Nephron (organoid): Measurements from ENCODE around the gene NMB.

Source experiments
- H3K27ac Mint-ChIP-seq, 3 experiments: 2 replicates each; pipeline ENCODE4 v1.8.0; 2020; ENCODE audit warnings: mixed read lengths in 3 of 3, mild to moderate bottlenecking in 2 of 3, moderate library complexity in 1 of 3
- H3K27me3 Mint-ChIP-seq: 2 replicates; pipeline ENCODE4 v1.8.0; 2021; ENCODE audit warnings: low read depth, mild to moderate bottlenecking, moderate library complexity, mixed read lengths
- H3K36me3 Mint-ChIP-seq: 2 replicates; pipeline ENCODE4 v1.8.0; 2020; ENCODE audit warnings: low read depth, mixed read lengths
- H3K4me1 Mint-ChIP-seq: 2 replicates; pipeline ENCODE4 v1.8.0; 2020; ENCODE audit warnings: mixed read lengths
- H3K4me3 Mint-ChIP-seq, 3 experiments: 2 replicates each; pipeline ENCODE4 v1.8.0; 2020; ENCODE audit warnings: mild to moderate bottlenecking in 3 of 3, mixed read lengths in 3 of 3, moderate library complexity in 2 of 3
- H3K9me3 Mint-ChIP-seq: 2 replicates; pipeline ENCODE4 v1.8.0; 2020; ENCODE audit warnings: mixed read lengths
- TF ChIP-seq, protein P1 (sequence below), 3 experiments: fragments of 200-600 bp; sonication (generic); IDR thresholded peaks; one replicate each; pipeline ENCODE4 v1.5.0; 2021; ENCODE audit warnings: antibody characterized with exemption in 3 of 3; ENCODE audit not compliant: unreplicated experiment in 3 of 3

The NMB gene

DNA sequence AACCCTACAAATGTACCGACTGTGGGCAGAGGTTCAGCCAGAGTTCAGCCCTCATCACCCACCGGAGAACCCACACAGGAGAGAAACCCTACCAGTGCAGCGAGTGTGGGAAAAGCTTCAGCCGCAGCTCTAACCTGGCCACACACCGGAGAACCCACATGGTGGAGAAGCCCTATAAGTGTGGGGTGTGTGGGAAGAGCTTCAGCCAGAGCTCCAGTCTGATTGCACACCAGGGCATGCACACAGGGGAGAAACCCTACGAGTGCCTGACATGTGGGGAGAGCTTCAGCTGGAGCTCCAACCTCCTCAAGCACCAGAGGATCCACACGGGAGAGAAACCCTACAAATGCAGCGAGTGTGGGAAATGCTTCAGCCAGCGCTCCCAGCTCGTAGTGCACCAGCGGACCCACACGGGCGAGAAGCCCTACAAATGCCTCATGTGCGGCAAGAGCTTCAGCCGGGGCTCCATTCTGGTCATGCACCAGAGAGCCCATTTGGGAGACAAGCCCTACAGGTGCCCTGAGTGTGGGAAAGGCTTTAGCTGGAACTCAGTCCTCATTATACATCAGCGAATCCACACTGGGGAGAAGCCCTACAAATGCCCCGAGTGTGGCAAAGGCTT is 36.5 kb downstream of the NMB start:
- Mint-ChIP-seq H3K27me3 (no peaks in the 10 kb centered on the region), H3K36me3 (peaks cover 97% of the 10 kb centered on the region), H3K9me3 (peaks cover 50% of the 10 kb centered on the region), H3K27ac (no peak overlapping the region), H3K4me1 (no peaks in the 10 kb centered on the region), H3K4me3 (no peak overlapping the region)
- TF ChIP-seq, protein P1, sequence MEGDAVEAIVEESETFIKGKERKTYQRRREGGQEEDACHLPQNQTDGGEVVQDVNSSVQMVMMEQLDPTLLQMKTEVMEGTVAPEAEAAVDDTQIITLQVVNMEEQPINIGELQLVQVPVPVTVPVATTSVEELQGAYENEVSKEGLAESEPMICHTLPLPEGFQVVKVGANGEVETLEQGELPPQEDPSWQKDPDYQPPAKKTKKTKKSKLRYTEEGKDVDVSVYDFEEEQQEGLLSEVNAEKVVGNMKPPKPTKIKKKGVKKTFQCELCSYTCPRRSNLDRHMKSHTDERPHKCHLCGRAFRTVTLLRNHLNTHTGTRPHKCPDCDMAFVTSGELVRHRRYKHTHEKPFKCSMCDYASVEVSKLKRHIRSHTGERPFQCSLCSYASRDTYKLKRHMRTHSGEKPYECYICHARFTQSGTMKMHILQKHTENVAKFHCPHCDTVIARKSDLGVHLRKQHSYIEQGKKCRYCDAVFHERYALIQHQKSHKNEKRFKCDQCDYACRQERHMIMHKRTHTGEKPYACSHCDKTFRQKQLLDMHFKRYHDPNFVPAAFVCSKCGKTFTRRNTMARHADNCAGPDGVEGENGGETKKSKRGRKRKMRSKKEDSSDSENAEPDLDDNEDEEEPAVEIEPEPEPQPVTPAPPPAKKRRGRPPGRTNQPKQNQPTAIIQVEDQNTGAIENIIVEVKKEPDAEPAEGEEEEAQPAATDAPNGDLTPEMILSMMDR (IDR thresholded peaks at IDR 0.05; ENCODE audit: unreplicated experiment in 3 of 3): no peak

DNA sequence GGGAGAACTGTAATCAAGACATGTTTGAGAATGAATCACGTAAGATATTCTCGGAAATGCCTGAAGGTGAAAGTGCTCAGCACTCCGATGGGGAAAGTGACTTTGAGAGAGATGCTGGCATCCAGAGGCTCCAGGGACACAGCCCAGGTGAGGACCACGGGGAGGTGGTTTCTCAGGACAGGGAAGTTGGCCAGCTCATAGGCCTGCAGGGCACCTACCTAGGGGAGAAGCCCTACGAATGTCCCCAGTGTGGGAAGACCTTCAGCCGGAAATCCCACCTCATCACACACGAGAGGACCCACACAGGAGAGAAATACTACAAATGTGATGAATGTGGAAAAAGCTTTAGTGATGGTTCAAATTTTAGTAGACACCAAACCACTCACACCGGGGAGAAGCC is 37.4 kb downstream of the NMB start:
- peaks cover 50% of the 10 kb centered on the region for H3K9me3 Mint-ChIP-seq
- no peak overlapping the region for H3K27ac Mint-ChIP-seq
- TF ChIP-seq, protein P1 (IDR thresholded peaks at IDR 0.05; ENCODE audit: unreplicated experiment in 3 of 3): no peak
- no peak overlapping the region for H3K4me3 Mint-ChIP-seq
- H3K36me3 Mint-ChIP-seq: peaks cover 96% of the 10 kb centered on the region
- H3K4me1 Mint-ChIP-seq: no peaks in the 10 kb centered on the region
- H3K27me3 Mint-ChIP-seq: no peaks in the 10 kb centered on the region

DNA sequence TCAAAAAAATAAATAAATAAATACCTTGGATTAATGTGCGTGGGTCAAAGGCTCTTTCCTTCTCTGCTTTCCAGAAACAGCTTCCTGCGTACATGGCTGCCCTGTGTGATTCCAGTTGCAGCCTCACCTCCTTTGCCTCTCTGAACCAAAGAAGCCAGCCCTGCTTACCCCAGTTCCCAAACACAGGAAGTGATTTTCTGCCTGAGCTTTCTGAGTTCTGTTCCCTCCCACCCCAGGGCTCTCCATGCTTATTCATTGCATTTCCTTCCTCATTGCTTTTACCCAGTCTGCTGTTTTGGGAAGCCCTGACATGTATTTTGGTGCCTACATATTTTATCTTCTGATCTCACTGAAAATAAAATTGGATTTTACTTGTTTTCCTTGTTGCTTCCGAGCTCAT is 41.8 kb downstream of the NMB start:
- Mint-ChIP-seq H3K9me3 (peaks cover 29% of the 10 kb centered on the region), H3K36me3 (peaks cover 95% of the 10 kb centered on the region), H3K4me3 (no peak overlapping the region), H3K27me3 (no peaks in the 10 kb centered on the region), H3K27ac (no peak overlapping the region), H3K4me1 (no peaks in the 10 kb centered on the region)
- TF ChIP-seq, protein P1 (IDR thresholded peaks at IDR 0.05; ENCODE audit: unreplicated experiment in 3 of 3): no peak

DNA sequence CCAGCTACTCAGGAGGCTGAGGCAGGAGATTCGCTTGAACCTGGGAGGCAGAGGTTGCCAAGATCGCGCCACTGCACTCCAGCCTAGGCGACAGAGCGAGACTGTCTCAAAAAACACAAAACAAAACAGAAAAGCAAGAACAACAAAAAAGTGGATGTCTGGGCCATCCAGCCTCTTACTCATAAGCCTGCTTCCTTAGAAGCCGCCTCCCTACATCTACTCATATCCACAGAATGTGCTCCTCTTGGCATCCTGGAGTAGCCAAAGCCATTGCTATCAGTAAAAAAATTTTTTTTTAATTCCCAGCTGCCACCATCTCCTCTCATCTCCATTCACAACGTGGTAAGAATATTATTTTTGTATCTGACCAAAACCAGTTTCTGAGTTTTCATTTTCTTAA is 46.4 kb downstream of the NMB start:
- Mint-ChIP-seq H3K9me3 (peaks cover 5% of the 10 kb centered on the region), H3K4me3 (no peak overlapping the region), H3K4me1 (peaks cover 5% of the 10 kb centered on the region), H3K27ac (no peak overlapping the region), H3K27me3 (no peaks in the 10 kb centered on the region), H3K36me3 (peaks cover 87% of the 10 kb centered on the region)
- TF ChIP-seq, protein P1 (IDR thresholded peaks at IDR 0.05; ENCODE audit: unreplicated experiment in 3 of 3): no peak

DNA sequence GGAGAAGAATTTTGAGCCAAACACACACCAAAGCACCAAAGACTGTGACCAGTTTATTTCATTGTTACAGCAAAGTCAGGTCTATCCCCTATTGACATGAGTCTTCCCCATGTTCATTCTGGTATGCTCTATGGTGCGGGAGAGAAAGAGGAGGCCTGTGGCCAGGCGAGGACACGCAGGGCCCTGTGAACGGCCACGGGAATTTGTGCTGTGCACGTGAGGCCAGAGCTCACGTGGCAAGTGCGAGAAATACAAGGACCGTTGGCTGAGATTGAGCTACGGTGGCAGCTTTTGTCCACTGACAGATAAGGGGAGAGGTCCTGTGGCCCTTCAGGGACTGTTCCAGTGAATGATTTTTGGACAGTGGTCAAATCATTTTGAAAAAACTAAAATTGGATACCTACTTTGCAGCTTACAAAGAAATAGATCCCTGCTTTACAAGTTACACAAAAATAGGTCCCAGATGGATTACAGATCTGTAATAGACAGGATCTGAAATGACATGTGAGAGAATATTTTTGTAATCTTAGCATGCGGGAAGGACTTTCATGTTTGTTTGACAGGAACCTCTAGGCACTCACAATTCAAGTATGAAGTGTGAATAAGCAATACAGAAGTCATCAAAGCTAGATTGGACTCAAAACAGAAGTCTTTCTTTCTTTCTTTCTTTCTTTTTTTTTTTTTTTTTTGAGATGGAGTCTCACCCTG is 48.0 kb downstream of the NMB start:
- H3K9me3 Mint-ChIP-seq: peaks cover 3% of the 10 kb centered on the region
- no peak overlapping the region for H3K4me3 Mint-ChIP-seq
- peaks cover 14% of the 10 kb centered on the region for H3K4me1 Mint-ChIP-seq
- H3K36me3 Mint-ChIP-seq: peaks cover 89% of the 10 kb centered on the region
- TF ChIP-seq, protein P1 (IDR thresholded peaks at IDR 0.05; ENCODE audit: unreplicated experiment in 3 of 3): no peak
- no peak overlapping the region for H3K27ac Mint-ChIP-seq
- no peaks in the 10 kb centered on the region for H3K27me3 Mint-ChIP-seq
